Caco-2 (cell line): ENCODE results near the gene GNB1. TPM values are rescaled to one million over a fixed set of nuclear protein-coding genes. Genes with fewer than 3 reads are reported as not detected.

Experiments
- BruUV-seq: library from RNA; stranded (reverse); fragments of 400-500 nt; replicated peaks from 2 replicates; lab custom pipeline; 2021; lab: Mats Ljungman, UMichigan
- CTCF ChIA-PET: fragments of 300-600 bp; sonication (Branson Sonifier 250); formaldehyde crosslinking; loops from one replicate; lab custom pipeline; 2022; ENCODE audit warnings: antibody characterized with exemption; lab: Charles Lee
- POLR2A ChIA-PET: fragments of 300-600 bp; sonication (Branson Sonifier 250); formaldehyde crosslinking; loops from one replicate; lab custom pipeline; 2022; ENCODE audit warnings: antibody characterized with exemption; lab: Charles Lee
- DNase-seq, 2 experiments: peaks; one replicate each; pipeline versions ENCODE4 v3.0.0 to v3.0.0-alpha.2; 2020 to 2022
- H3K27me3 ChIP-seq: replicated peaks from 2 replicates; pipeline ENCODE4 v1.6.0; 2011; ENCODE audit warnings: low read length; ENCODE audit not compliant: control insufficient read depth, insufficient read depth
- H3K36me3 ChIP-seq: 2 replicates; pipeline ENCODE4 v1.5.1; 2011; ENCODE audit warnings: low read length; ENCODE audit not compliant: control insufficient read depth, insufficient read depth
- H3K4me1 ChIP-seq: fragments of 250-450 bp; sonication (Bioruptor Pico); 2 replicates; pipeline ENCODE4 v1.5.1; 2020; ENCODE audit warnings: mild to moderate bottlenecking
- H3K4me3 ChIP-seq: 2 replicates; pipeline ENCODE4 v1.5.1; 2011; ENCODE audit warnings: low read depth, mild to moderate bottlenecking, control low read depth, low read length
- H3K9me3 ChIP-seq: fragments of 250-450 bp; sonication (Bioruptor Pico); 2 replicates; pipeline ENCODE4 v1.5.1; 2020; ENCODE audit warnings: mild to moderate bottlenecking, moderate library complexity
- H3K27ac Mint-ChIP-seq: one replicate; pipeline ENCODE4 v1.8.0; 2022; ENCODE audit warnings: mixed read lengths; ENCODE audit not compliant: unreplicated experiment
- H3K27me3 Mint-ChIP-seq: one replicate; pipeline ENCODE4 v1.8.0; 2022; ENCODE audit warnings: mixed read lengths; ENCODE audit not compliant: insufficient read depth, unreplicated experiment
- H3K36me3 Mint-ChIP-seq: one replicate; pipeline ENCODE4 v1.8.0; 2022; ENCODE audit warnings: mild to moderate bottlenecking, mixed read lengths; ENCODE audit not compliant: insufficient read depth, unreplicated experiment
- H3K4me1 Mint-ChIP-seq: one replicate; pipeline ENCODE4 v1.8.0; 2022; ENCODE audit warnings: low read depth, mixed read lengths; ENCODE audit not compliant: unreplicated experiment
- H3K4me3 Mint-ChIP-seq: one replicate; pipeline ENCODE4 v1.8.0; 2022; ENCODE audit warnings: mild to moderate bottlenecking, moderate library complexity, mixed read lengths; ENCODE audit not compliant: unreplicated experiment
- H3K9me3 Mint-ChIP-seq: one replicate; pipeline ENCODE4 v1.8.0; 2022; ENCODE audit warnings: mixed read lengths; ENCODE audit not compliant: unreplicated experiment
- CTCF ChIP-seq, 2 experiments: fragments of 200-600 bp in 1 of 2; IDR thresholded peaks; 1 replicate in 1 of 2; 2 replicates in 1 of 2; pipeline versions ENCODE4 v1.5.1 to v1.8.0; 2011 to 2022; ENCODE audit warnings: antibody characterized with exemption in 1 of 2, control low read depth in 1 of 2, inconsistent platforms in 1 of 2, low read depth in 1 of 2, low read length in 1 of 2, mild to moderate bottlenecking in 1 of 2, moderate library complexity in 1 of 2; ENCODE audit not compliant: insufficient read depth in 1 of 2, severe bottlenecking in 1 of 2, unreplicated experiment in 1 of 2
- intact Hi-C: fragments of 100-400 bp; cut with micrococcal nuclease; formaldehyde crosslinking; loops from one replicate; pipeline ENCODE4 v1.10.0; 2022; ENCODE audit not compliant: unreplicated experiment
- total RNA-seq: library from RNA; stranded (reverse); gene quantifications from 2 replicates; pipeline ENCODE4 v1.2.3, GENCODE V29; 2022

The GNB1 gene
- total RNA-seq, 1 experiment from 2014 or later: 301 TPM

DNA sequence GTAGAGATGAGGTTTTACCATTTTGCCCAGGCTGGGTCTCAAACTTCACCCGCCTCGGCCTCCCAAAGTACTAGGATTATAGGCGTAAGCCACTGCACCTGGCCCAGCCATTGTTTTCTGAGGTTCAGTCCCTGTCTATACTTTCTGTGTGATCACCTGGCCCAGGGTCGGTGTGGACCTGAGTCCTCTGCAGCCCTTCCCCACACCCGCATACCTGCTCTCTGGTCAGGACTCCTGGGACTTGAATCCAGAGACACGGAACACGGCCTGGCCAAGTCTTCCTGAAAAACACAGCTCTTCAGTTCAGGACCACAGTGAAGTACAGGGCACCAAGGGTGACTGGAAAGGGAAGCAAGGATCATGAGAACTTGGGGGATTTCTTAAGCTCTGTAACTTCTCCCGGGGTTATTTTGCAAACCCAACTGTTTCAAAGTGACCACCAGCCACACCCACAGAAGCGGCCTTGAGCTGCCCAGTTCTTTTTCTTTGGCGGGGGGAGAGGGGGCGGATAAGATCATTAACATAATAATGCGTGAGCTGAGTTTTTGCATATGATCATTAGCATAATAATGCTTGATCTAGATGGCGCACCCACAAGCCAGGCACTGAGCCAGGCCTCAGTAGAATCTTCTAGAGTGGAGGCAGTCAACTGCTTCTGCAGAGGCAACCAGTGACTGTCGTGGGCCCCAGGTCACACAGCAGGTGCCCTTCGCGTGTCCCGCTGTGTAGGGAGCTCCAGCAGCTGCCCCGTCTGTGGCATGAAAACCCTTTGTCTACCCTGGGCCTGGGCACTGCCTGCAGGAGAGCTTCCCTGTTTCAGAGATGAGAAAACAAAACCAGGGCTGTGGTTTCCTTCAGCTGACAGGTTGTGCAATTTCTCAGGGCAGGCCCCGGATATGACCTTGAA, 110.9 kb downstream of the GNB1 start:
- Histone ChIP-seq H3K36me3 (no peaks in the 10 kb centered on the region), H3K4me3 (peak overlapping the region; percentile 94), H3K9me3 (peaks cover 2% of the 10 kb centered on the region; the same call in 1 of the 2 replicates), H3K4me1 (peaks cover 28% of the 10 kb centered on the region), H3K27me3 (no peaks in the 10 kb centered on the region)
- BruUV-seq: no TSS peak
- Mint-ChIP-seq H3K9me3 (no peaks in the 10 kb centered on the region), H3K36me3 (peaks cover 40% of the 10 kb centered on the region), H3K27me3 (no peaks in the 10 kb centered on the region), H3K4me1 (peaks cover 18% of the 10 kb centered on the region), H3K27ac (peak overlapping the region; percentile 83), H3K4me3 (peak overlapping the region; percentile 80)
- intact Hi-C loops: loop anchor here (5.0 kb wide), 1 partner anchor 77 kb away; no protein-coding TSS in a partner anchor
- POLR2A ChIA-PET: no interaction called here
- no peak for TF ChIP-seq CTCF (IDR thresholded peaks at IDR 0.05; ENCODE audit: insufficient read depth in 1 of 2, low read depth in 1 of 2, low read length in 1 of 2, severe bottlenecking in 1 of 2, unreplicated experiment in 1 of 2)
- CTCF ChIA-PET: interaction anchor here (0.5 to 2.1 kb wide), 3 partner anchors 9 to 129 kb away, joined by 3 to 6 read pairs (median 3); no protein-coding TSS in a partner anchor
- peak in 1 of 2 experiments; percentile 11 for DNase-seq

DNA sequence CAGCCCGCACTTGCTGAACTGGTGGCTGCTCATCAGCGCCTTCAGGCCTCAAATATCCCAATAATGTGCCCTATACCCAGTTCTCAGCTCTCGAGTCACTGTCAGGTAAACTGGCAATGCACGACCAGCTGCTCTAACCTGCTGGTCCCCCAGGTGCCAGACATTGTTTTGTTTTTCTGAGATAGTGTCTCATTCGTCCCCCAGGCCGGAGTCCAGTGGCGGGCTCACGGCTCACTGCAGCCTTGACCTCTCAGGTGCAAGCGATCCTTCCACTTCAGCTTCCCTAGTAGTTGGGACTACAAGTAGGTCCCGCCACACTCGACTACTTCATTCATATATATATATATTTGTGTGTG, 111.6 kb downstream of the GNB1 start:
- Histone ChIP-seq H3K36me3 (no peaks in the 10 kb centered on the region), H3K9me3 (peaks cover 2% of the 10 kb centered on the region; the same call in 1 of the 2 replicates), H3K4me1 (peaks cover 28% of the 10 kb centered on the region), H3K27me3 (no peaks in the 10 kb centered on the region), H3K4me3 (peak overlapping the region; percentile 94)
- DNase-seq: no peak
- intact Hi-C loops: loop anchor here (5.0 kb wide), 1 partner anchor 78 kb away; no protein-coding TSS in a partner anchor
- ChIA-PET CTCF (interaction anchor here (0.9 to 2.1 kb wide), 2 partner anchors 10 to 130 kb away, joined by 4 to 6 read pairs; no protein-coding TSS in a partner anchor), POLR2A (interaction anchor here (0.5 kb wide), 2 partner anchors 32 to 130 kb away, joined by 3 to 8 read pairs; no protein-coding TSS in a partner anchor)
- Mint-ChIP-seq H3K27ac (peak overlapping the region; percentile 83), H3K4me3 (peak overlapping the region; percentile 80), H3K4me1 (peaks cover 18% of the 10 kb centered on the region), H3K9me3 (no peaks in the 10 kb centered on the region), H3K27me3 (no peaks in the 10 kb centered on the region), H3K36me3 (peaks cover 40% of the 10 kb centered on the region)
- TF ChIP-seq CTCF (IDR thresholded peaks at IDR 0.05; ENCODE audit: insufficient read depth in 1 of 2, low read depth in 1 of 2, low read length in 1 of 2, severe bottlenecking in 1 of 2, unreplicated experiment in 1 of 2): no peak
- TSS peak; percentile 89 for BruUV-seq

DNA sequence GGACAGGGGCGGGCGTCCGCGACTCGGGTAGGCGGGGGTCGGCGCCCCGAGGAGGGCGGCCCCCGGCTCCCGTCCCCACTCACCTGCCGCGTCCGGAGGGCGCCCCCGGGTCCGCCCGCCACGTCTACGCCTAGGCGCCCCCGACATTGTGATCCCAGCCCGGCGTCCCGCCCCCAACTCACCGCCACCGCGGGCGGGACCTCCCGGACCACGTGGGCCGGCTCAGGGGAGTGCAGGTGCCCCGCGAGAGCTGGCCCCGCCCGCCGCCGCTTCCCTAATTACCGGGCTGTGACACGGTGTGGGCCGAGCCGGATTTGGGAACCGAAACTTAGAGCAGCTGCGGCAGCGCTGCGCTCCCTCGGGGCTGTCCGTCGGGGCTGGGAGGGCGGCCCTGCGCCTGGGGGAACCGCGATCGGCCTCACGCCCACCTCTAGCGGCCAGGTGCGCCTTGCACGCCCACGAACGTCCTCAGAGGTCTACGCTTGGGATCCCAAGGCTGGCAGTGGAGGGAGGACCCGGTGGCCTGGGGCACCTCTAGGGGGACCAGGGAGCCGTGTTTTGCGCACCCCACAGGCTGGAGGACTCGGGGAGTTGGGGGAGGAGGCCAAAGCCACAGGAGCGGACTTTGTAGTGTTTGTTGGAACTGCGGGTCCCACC, 112.1 kb downstream of the GNB1 start:
- Histone ChIP-seq H3K36me3 (no peaks in the 10 kb centered on the region), H3K27me3 (no peaks in the 10 kb centered on the region), H3K4me1 (peaks cover 28% of the 10 kb centered on the region), H3K4me3 (peak overlapping the region; percentile 94), H3K9me3 (peaks cover 2% of the 10 kb centered on the region; the same call in 1 of the 2 replicates)
- CTCF ChIA-PET: interaction anchor here (0.9 to 2.1 kb wide), 2 partner anchors 10 to 130 kb away, joined by 4 to 6 read pairs; no protein-coding TSS in a partner anchor
- POLR2A ChIA-PET: interaction anchor here (0.5 kb wide), 3 partner anchors 9 to 130 kb away, joined by 3 to 8 read pairs (median 3); no protein-coding TSS in a partner anchor
- Mint-ChIP-seq H3K4me3 (peak overlapping the region; percentile 80), H3K27me3 (no peaks in the 10 kb centered on the region), H3K4me1 (peaks cover 18% of the 10 kb centered on the region), H3K27ac (peak overlapping the region; percentile 83), H3K36me3 (peaks cover 39% of the 10 kb centered on the region), H3K9me3 (no peaks in the 10 kb centered on the region)
- BruUV-seq: no TSS peak
- peak; percentile 91 for DNase-seq
- intact Hi-C loops: loop anchor here (5.0 kb wide), 1 partner anchor 79 kb away; no protein-coding TSS in a partner anchor
- TF ChIP-seq CTCF (IDR thresholded peaks at IDR 0.05; ENCODE audit: insufficient read depth in 1 of 2, low read depth in 1 of 2, low read length in 1 of 2, severe bottlenecking in 1 of 2, unreplicated experiment in 1 of 2): peak; percentile 26 to 35
